Peyer's patch (tissue), 4 donors: ENCODE data around the gene SIPA1L3. TPM values are rescaled to one million over a fixed set of nuclear protein-coding genes. Genes with fewer than 3 reads are reported as not detected.

Source experiments
- DNase-seq, 3 donors: peaks; one replicate each; pipeline ENCODE4 v3.0.0-alpha.2; 2017 to 2019
- H3K27ac ChIP-seq, 4 donors: fragments of 200-600 bp; sonication (generic); one replicate each; pipeline ENCODE4 v1.5.1; 2016 to 2019
- H3K27me3 ChIP-seq, 2 donors: fragments of 200-600 bp; sonication (generic); one replicate each; pipeline ENCODE4 v1.5.1; 2019
- H3K36me3 ChIP-seq, 3 donors: fragments of 200-600 bp; sonication (generic); one replicate each; pipeline ENCODE4 v1.5.1; 2016 to 2019
- H3K4me1 ChIP-seq, 4 donors: fragments of 200-600 bp; sonication (generic); one replicate each; pipeline ENCODE4 v1.5.1; 2016 to 2019
- H3K4me3 ChIP-seq, 4 donors: fragments of 200-600 bp; sonication (generic); 1 replicate in 3 of 4; 2 replicates in 1 of 4; pipeline ENCODE4 v1.5.1; 2016 to 2019; ENCODE audit warnings: mild to moderate bottlenecking in 1 of 4
- H3K9me3 ChIP-seq, 4 donors: fragments of 200-600 bp; sonication (generic); one replicate each; pipeline ENCODE4 v1.5.1; 2016 to 2019; ENCODE audit warnings: mild to moderate bottlenecking in 1 of 4
- CTCF ChIP-seq, 6 experiments: fragments of 450-650 bp in 4 of 6; fragments of 200-600 bp in 2 of 6; sonication (generic) in 1 of 6; IDR thresholded peaks; one replicate each; pipeline ENCODE4 v1.5.1; 2017 to 2019; ENCODE audit warnings: antibody characterized with exemption in 6 of 6, mild to moderate bottlenecking in 3 of 6, moderate library complexity in 1 of 6
- POLR2A ChIP-seq, 2 donors: fragments of 450-650 bp; IDR thresholded peaks; one replicate each; pipeline ENCODE4 v1.5.1; 2017; ENCODE audit warnings: antibody characterized with exemption in 2 of 2, mild to moderate bottlenecking in 2 of 2, moderate library complexity in 2 of 2
- total RNA-seq, 4 donors: library from RNA; depleted of rRNA; stranded (reverse); fragments of >200 nt; gene quantifications; one replicate each; pipeline ENCODE4 v1.1.0, GENCODE V29; 2016

The SIPA1L3 gene
- total RNA-seq, 4 donors from 2014 or later = 63.5 to 304 (median 264) TPM

GRCh38 chr19:37982655-37983054 is 75.6 kb downstream of the SIPA1L3 start:
- Histone ChIP-seq H3K27me3 (no peaks in the 10 kb centered on the region), H3K4me3 (no peak overlapping the region), H3K4me1 (peaks cover 0 to 44% (median 16%) of the 10 kb centered on the region in 4 donors), H3K36me3 (no peaks in the 10 kb centered on the region), H3K27ac (peak overlapping the region in 2 of 4 donors; percentile 42 to 71), H3K9me3 (no peaks in the 10 kb centered on the region)
- DNase-seq = peak in 1 of 3 donors; percentile 20
- TF ChIP-seq CTCF (IDR thresholded peaks at IDR 0.05) = no peak
- TF ChIP-seq POLR2A (IDR thresholded peaks at IDR 0.05) = no peak

GRCh38 chr19:37983153-37983552 is 76.1 kb downstream of the SIPA1L3 start:
- Histone ChIP-seq H3K27me3 (no peaks in the 10 kb centered on the region), H3K27ac (peak overlapping the region in 1 of 4 donors; percentile 71), H3K36me3 (no peaks in the 10 kb centered on the region), H3K4me1 (peaks cover 0 to 49% (median 16%) of the 10 kb centered on the region in 4 donors), H3K9me3 (no peaks in the 10 kb centered on the region), H3K4me3 (no peak overlapping the region)
- TF ChIP-seq POLR2A (IDR thresholded peaks at IDR 0.05) = no peak
- no peak for TF ChIP-seq CTCF (IDR thresholded peaks at IDR 0.05)
- DNase-seq = peak in 1 of 3 donors; percentile 26

- peak in 1 of 3 donors; percentile 35 for DNase-seq
- Histone ChIP-seq H3K36me3 (no peaks in the 10 kb centered on the region), H3K4me1 (peaks cover 0 to 55% (median 16%) of the 10 kb centered on the region in 4 donors)
Measured at GRCh38 chr19:37983916-37984315, 76.9 kb downstream of the SIPA1L3 start.

GRCh38 chr19:37986048-37986750 is 79.2 kb downstream of the SIPA1L3 start:
- TF ChIP-seq CTCF (IDR thresholded peaks at IDR 0.05) (no peak), POLR2A (IDR thresholded peaks at IDR 0.05) (no peak)
- Histone ChIP-seq H3K4me1 (peaks cover 0 to 35% (median 8%) of the 10 kb centered on the region in 4 donors), H3K36me3 (no peaks in the 10 kb centered on the region), H3K27ac (peak overlapping the region in 2 of 4 donors; percentile 49 to 72), H3K27me3 (no peaks in the 10 kb centered on the region), H3K4me3 (no peak overlapping the region), H3K9me3 (no peaks in the 10 kb centered on the region)
- DNase-seq = peak in 2 of 3 donors; percentile 59 to 65

More at GRCh38 chr19:37983916-37984315, 76.9 kb downstream of the SIPA1L3 start:
- H3K9me3 ChIP-seq = no peaks in the 10 kb centered on the region
- H3K27me3 ChIP-seq = no peaks in the 10 kb centered on the region
- no peak overlapping the region for H3K4me3 ChIP-seq
- H3K27ac ChIP-seq = no peak overlapping the region
- no peak for TF ChIP-seq CTCF (IDR thresholded peaks at IDR 0.05)
- TF ChIP-seq POLR2A (IDR thresholded peaks at IDR 0.05) = no peak

- TF ChIP-seq POLR2A (IDR thresholded peaks at IDR 0.05) (no peak), CTCF (IDR thresholded peaks at IDR 0.05) (peak in 3 of 6 experiments; percentile 21 to 33 (median 30))
- Histone ChIP-seq H3K27ac (peak overlapping the region in 2 of 4 donors; percentile 39 to 72), H3K27me3 (no peaks in the 10 kb centered on the region), H3K36me3 (no peaks in the 10 kb centered on the region), H3K9me3 (no peaks in the 10 kb centered on the region), H3K4me1 (peaks cover 0 to 23% (median 6%) of the 10 kb centered on the region in 4 donors), H3K4me3 (no peak overlapping the region)
- no peak for DNase-seq
Measured at GRCh38 chr19:37987356-37988332, 80.6 kb downstream of the SIPA1L3 start.
